Panc1 (cell line): ENCODE measurements around the gene GIPC3.

Experiments
- CTCF ChIP-seq: fragments of 450-650 bp; IDR thresholded peaks from 2 replicates; pipeline ENCODE4 v1.5.1; 2017; ENCODE audit warnings: mild to moderate bottlenecking
- POLR2AphosphoS5 ChIP-seq: IDR thresholded peaks from 2 replicates; pipeline ENCODE4 v1.6.1; 2012; ENCODE audit warnings: mild to moderate bottlenecking, low read depth, low read length, moderate library complexity
- SIN3A ChIP-seq: IDR thresholded peaks from 2 replicates; pipeline ENCODE4 v1.6.1; 2012; ENCODE audit warnings: low read depth, mild to moderate bottlenecking, low read length, moderate library complexity, borderline replicate concordance; ENCODE audit not compliant: insufficient read depth

DNA sequence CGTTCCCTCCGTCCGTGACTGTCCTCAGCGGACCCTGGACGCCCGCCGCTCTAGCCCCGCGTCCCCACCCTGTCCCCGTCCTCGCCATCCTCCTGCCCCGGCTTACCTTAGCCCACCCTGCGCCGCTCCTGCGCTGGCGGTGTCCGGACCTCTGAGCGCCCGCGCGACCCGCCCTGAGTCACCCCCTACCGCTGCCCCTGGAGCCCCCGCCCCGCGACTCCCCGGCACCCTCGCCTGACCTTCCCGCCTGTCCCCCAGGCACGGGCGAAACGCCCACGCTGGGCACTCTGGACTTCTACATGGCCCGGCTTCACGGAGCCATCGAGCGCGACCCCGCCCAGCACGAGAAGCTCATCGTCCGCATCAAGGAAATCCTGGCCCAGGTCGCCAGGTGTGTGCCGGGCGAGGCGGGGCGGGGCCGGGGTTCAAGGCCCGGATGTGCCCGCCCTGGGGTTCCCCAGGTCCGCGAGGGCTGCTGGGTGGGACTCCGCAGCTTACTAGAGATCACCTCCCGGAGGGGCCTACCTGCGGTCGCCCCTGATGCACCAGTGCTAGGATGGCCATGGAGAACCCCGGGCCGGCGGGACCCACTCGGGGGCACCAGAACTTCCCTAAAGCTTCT, 7.4 kb upstream of the GIPC3 start:
- TF ChIP-seq CTCF (no peak), POLR2AphosphoS5 (no peak), SIN3A (no peak)
